Left forelimb (tissue), 1 donor: ENCODE measurements around the gene USP49.

ENCODE experiments used
- DNase-seq: peaks from one replicate; pipeline ENCODE4 v3.0.0-alpha.2; 2018; ENCODE audit warnings: low spot score

Gene USP49

GRCh38 chr6:41757271-41757670, 137.9 kb downstream of the USP49 start:
- DNase-seq: no peak

- no peak for DNase-seq
Observed at GRCh38 chr6:41756354-41756753, 138.8 kb downstream of the USP49 start.

DNA sequence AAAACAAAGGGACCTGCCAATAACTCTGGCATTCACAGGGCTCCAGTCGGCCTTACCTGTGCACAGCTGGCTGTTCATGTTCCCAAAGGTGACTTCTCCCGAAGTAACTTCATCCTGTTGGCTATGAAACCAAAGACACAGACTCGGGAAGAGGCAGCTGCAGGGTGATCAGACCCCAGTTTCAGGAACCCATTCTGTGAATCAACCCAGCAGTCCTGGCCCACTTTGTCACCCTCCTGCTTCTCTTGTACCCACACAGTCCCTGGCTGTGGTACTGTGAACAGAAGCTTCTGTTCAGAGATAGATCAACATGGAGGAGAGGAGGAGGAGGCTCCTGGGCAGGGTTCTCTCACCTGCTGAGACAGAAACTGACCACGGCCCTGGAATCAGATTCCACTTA, 139.3 kb downstream of the USP49 start:
- no peak for DNase-seq

- no peak for DNase-seq
Observed at GRCh38 chr6:41750374-41750773, 144.8 kb downstream of the USP49 start.

DNA sequence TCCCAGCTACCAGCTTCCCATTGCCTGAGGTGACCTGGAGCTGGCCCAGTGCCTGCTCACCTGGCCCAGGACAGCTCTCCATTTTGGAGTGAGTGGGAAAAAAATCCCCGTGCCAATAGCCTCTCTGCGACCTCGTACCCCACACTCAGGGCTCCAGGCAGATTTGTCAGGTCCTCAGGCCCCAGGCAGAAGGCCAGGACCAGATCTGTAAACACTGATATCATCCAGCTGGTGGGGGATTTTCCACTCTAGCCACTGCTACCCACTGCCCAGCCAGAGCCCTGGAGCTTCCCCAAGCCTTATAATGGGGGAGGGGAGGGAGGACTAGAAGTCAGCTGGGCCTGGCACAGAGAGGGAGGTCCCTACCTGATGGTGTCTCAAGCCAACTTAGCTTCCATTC, 146.6 kb downstream of the USP49 start:
- DNase-seq: no peak

- no peak for DNase-seq
Observed at GRCh38 chr6:41748102-41748477, 147.1 kb downstream of the USP49 start.

- no peak for DNase-seq
Observed at GRCh38 chr6:41747256-41748101, 147.7 kb downstream of the USP49 start, which contains the start of gene PGC. PGC (minus strand) TSS chr6:41747397; CDS start chr6:41747334, 63 bp downstream.

GRCh38 chr6:41746107-41746506, 149.1 kb downstream of the USP49 start:
- DNase-seq: no peak

- no peak for DNase-seq
Observed at GRCh38 chr6:41744236-41744787, 150.9 kb downstream of the USP49 start.

DNA sequence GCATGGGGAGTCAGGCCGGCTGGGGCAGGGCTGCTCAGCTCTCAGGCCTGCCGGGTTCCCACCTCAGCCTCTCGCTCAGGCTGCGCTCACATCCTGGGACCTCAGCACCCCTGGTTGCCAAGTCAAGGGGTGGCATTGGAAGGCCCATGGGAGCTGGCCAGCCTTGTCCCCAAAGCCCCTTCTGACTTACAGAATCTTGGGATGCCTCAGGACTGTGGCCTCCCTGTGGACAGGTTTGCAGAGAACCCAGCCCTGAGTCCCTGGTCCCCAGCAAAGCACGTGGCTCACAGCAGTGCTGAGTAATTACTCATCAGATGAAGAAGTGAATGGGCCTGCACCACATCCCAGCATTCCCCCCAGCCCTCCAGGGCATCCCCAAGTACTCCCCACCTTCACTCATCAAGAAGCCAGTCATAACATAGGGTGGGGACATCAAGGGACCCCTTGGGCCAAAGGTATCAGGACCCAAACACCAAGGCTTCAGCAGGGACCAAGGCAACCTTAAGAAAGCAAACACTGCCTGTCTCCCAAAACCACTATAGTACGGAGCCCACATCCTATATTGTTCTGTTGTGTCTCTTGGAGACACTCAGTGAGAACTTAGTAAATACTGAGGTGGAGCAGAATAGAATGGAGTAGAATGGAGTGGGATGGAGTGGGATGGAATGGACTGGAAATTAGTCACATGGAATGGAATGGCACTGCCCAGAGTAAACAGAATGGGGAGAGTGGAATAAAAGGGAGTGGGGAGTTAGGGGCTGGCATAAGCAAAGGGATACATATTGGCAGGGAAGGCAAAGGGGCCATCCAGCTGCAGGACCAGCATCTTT, 151.6 kb downstream of the USP49 start:
- DNase-seq: no peak

- no peak for DNase-seq
Observed at GRCh38 chr6:41741625-41742490, 153.3 kb downstream of the USP49 start.

DNA sequence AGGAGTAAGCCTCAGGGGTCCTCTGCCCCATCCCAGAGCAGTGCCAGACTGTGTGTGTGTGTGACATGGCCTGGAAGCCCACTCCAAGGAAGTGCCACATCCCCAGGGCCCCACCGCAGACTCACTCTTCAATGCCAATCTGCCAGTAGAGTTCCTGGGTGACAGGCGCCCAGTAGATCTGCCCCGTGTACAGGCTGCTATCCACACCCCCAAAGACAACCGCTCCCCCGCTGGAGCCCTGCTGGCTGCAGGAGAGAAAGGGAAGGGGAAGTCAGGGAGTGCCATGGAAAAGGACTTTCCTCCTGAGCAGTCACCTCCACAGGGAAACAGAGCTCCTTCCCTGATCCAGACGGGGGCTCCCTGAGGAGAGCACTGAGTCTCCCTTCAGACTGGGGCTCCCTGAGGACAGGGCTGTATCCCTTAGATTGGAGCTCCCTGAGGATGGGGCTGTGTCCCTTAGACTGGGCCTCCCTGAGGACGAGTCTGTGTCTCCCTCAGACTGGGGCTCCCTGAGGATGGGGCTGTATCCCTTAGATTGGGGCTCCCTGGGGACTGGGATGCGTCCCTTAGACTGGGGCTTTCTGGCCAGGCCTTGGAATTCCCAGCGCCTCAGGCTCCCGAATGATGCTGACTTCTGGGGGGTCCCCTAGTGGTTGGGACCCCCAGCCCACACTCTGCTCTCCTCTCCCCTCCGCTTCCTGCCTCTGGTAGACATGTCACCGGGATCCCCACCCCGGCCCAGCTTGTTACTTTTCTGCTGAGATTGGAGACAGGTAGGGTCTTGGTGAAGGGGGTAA, 154.6 kb downstream of the USP49 start:
- no peak for DNase-seq
